SK-N-SH (cell line): ENCODE results near the gene MTUS2. TPM values are rescaled to one million over a fixed set of nuclear protein-coding genes. Genes with fewer than 3 reads are reported as not detected.

Experiments used
- CTCF ChIA-PET: fragments of 300-600, 350-600 bp; formaldehyde crosslinking; extraction: SDS; loops from one replicate; lab custom pipeline; 2021; lab: Yijun Ruan, JAX
- POLR2A ChIA-PET: fragments of 350-600 bp; sonication (Branson Sonifier 250); formaldehyde crosslinking; extraction: SDS; loops from one replicate; lab custom pipeline; 2020; ENCODE audit warnings: antibody characterized with exemption, inconsistent platforms; lab: Yijun Ruan, JAX
- DNase-seq: peaks from one replicate; pipeline ENCODE4 v3.0.0; 2012
- H2AFZ ChIP-seq: fragments of 200-600 bp; sonication (generic); 2 replicates; pipeline ENCODE4 v1.8.1; 2016; ENCODE audit warnings: antibody characterized with exemption, mild to moderate bottlenecking, low read depth
- H3F3A ChIP-seq: fragments of 200-600 bp; sonication (generic); replicated peaks from 2 replicates; pipeline ENCODE3; 2016; ENCODE audit warnings: antibody characterized with exemption, mild to moderate bottlenecking; ENCODE audit not compliant: insufficient read depth
- H3K27ac ChIP-seq, 2 experiments: fragments of 200-500 bp in 1 of 2; fragments of 200-600 bp in 1 of 2; sonication (Bioruptor generic) in 1 of 2; sonication (generic), shearing (Covaris generic) in 1 of 2; 2 replicates each; pipeline versions ENCODE4 v1.5.1 to v1.6.1; 2014 to 2016; ENCODE audit warnings: low read depth in 2 of 2, inconsistent platforms in 1 of 2, low read length in 1 of 2, mild to moderate bottlenecking in 1 of 2, mixed read lengths in 1 of 2
- H3K27me3 ChIP-seq: fragments of 200-600 bp; sonication (generic), shearing (Covaris generic); 2 replicates; pipeline ENCODE4 v1.6.1; 2016; ENCODE audit warnings: mixed run types; ENCODE audit not compliant: insufficient read depth
- H3K36me3 ChIP-seq, 2 experiments: fragments of 200-500 bp in 1 of 2; fragments of 200-600 bp in 1 of 2; sonication (Bioruptor generic) in 1 of 2; sonication (generic) in 1 of 2; replicated peaks in 1 of 2; 2 replicates each; pipeline versions ENCODE3 to v1.5.1; 2014 to 2016; ENCODE audit warnings: low read length in 1 of 2, mild to moderate bottlenecking in 1 of 2; ENCODE audit not compliant: insufficient read depth in 2 of 2, control insufficient read depth in 1 of 2
- H3K4me1 ChIP-seq, 2 experiments: fragments of 200-500 bp in 1 of 2; fragments of 200-600 bp in 1 of 2; sonication (Bioruptor generic) in 1 of 2; sonication (generic), shearing (Covaris generic) in 1 of 2; 2 replicates each; pipeline versions ENCODE4 v1.5.1 to v1.6.1; 2014 to 2016; ENCODE audit warnings: low read depth in 1 of 2, low read length in 1 of 2, mixed run types in 1 of 2; ENCODE audit not compliant: insufficient read depth in 2 of 2, control insufficient read depth in 1 of 2
- H3K4me2 ChIP-seq: fragments of 200-600 bp; sonication (generic), shearing (Covaris generic); 2 replicates; pipeline ENCODE4 v1.6.1; 2017; ENCODE audit warnings: mixed run types
- H3K4me3 ChIP-seq, 2 experiments: fragments of 200-500 bp in 1 of 2; fragments of 200-600 bp in 1 of 2; sonication (Bioruptor generic) in 1 of 2; sonication (generic), shearing (Covaris generic) in 1 of 2; 2 replicates each; pipeline versions ENCODE4 v1.5.1 to v1.8.1; 2014 to 2016; ENCODE audit warnings: low read depth in 2 of 2, inconsistent platforms in 1 of 2, low read length in 1 of 2, mild to moderate bottlenecking in 1 of 2, mixed read lengths in 1 of 2, moderate library complexity in 1 of 2
- H3K79me2 ChIP-seq: fragments of 200-600 bp; sonication (generic); 2 replicates; pipeline ENCODE4 v1.8.1; 2017; ENCODE audit warnings: mild to moderate bottlenecking; ENCODE audit not compliant: insufficient read depth
- H3K9ac ChIP-seq: fragments of 200-600 bp; sonication (generic); 2 replicates; pipeline ENCODE4 v1.6.1; 2017; ENCODE audit warnings: mixed run types
- H3K9me2 ChIP-seq: fragments of 200-600 bp; sonication (generic); 2 replicates; pipeline ENCODE4 v1.6.1; 2017; ENCODE audit warnings: mixed run types
- H3K9me3 ChIP-seq: fragments of 200-600 bp; sonication (generic); 2 replicates; pipeline ENCODE4 v1.6.1; 2017; ENCODE audit warnings: mixed run types, mild to moderate bottlenecking, moderate library complexity
- H4K20me1 ChIP-seq: fragments of 200-600 bp; sonication (generic); 2 replicates; pipeline ENCODE4 v1.6.1; 2017; ENCODE audit warnings: mild to moderate bottlenecking, mixed run types; ENCODE audit not compliant: insufficient read depth
- CHD2 ChIP-seq: fragments of 150-350 bp; IDR thresholded peaks from 2 replicates; pipeline ENCODE4 v1.6.1; 2018; ENCODE audit warnings: low read length; ENCODE audit not compliant: partially characterized antibody
- CTCF ChIP-seq: fragments of 200-600 bp; sonication (generic); IDR thresholded peaks from 2 replicates; pipeline ENCODE4 v1.6.1; 2017; ENCODE audit warnings: antibody characterized with exemption, mild to moderate bottlenecking, moderate library complexity
- EP300 ChIP-seq, 2 experiments: IDR thresholded peaks; 2 replicates each; pipeline versions ENCODE4 v1.4.0 to v1.6.1; 2012; ENCODE audit warnings: borderline replicate concordance in 1 of 2, low read depth in 1 of 2, low read length in 1 of 2
- FOXJ3 ChIP-seq: sonication (generic); formaldehyde crosslinking; IDR thresholded peaks from 2 replicates; pipeline ENCODE4 v1.5.1; 2020; ENCODE audit warnings: mild to moderate bottlenecking, missing genetic modification reagents
- GABPA ChIP-seq: IDR thresholded peaks from 2 replicates; pipeline ENCODE4 v1.4.0; 2012; ENCODE audit warnings: low read depth, mild to moderate bottlenecking
- GATA2 ChIP-seq: sonication (generic); formaldehyde crosslinking; IDR thresholded peaks from 2 replicates; pipeline ENCODE4 v1.5.0; 2020; ENCODE audit warnings: mild to moderate bottlenecking, missing genetic modification reagents
- MEF2A ChIP-seq: IDR thresholded peaks from 2 replicates; pipeline ENCODE4 v1.4.0; 2012; ENCODE audit warnings: low read depth, borderline replicate concordance
- PBX3 ChIP-seq: IDR thresholded peaks from 2 replicates; pipeline ENCODE4; 2012
- RAD21 ChIP-seq: IDR thresholded peaks from 2 replicates; pipeline ENCODE4 v1.6.1; 2012; ENCODE audit warnings: mild to moderate bottlenecking, low read length
- RCOR1 ChIP-seq: fragments of 150-350 bp; IDR thresholded peaks from 2 replicates; pipeline ENCODE4 v1.6.1; 2017; ENCODE audit warnings: antibody characterized with exemption, low read length
- RXRA ChIP-seq: IDR thresholded peaks from 2 replicates; pipeline ENCODE4 v1.4.0; 2012; ENCODE audit warnings: low read depth, mild to moderate bottlenecking, borderline replicate concordance
- SMC3 ChIP-seq: IDR thresholded peaks from 2 replicates; pipeline ENCODE4 v1.6.1; 2012; ENCODE audit warnings: low read depth, low read length, improper control_type of control experiment
- ZBTB33 ChIP-seq: IDR thresholded peaks from 2 replicates; pipeline ENCODE4 v1.4.0; 2012; ENCODE audit warnings: low read depth, borderline replicate concordance
- WGBS: methylation state at CpG from one replicate; pipeline ENCODE4 v1.1.6; 2017; ENCODE audit warnings: low lambda C conversion rate; 5-methylcytosine and 5-hydroxymethylcytosine counted together
- polyA plus RNA-seq, 3 experiments: library from polyadenylated mRNA; depleted of rRNA; stranded (reverse); fragments of >200 nt; gene quantifications; 2 replicates each; pipeline ENCODE4 v1.2.3, GENCODE V29; 2012

MTUS2 gene
- polyA plus RNA-seq, 1 of the 3 experiments (the other 2 are of a cell fraction): 1.7 TPM

GRCh38 chr13:29508130-29508875, 688.2 kb downstream of the MTUS2 start:
- Histone ChIP-seq H3K9me3 (no peaks in the 10 kb centered on the region), H3K27ac (peak overlapping the region in 1 of 2 experiments; percentile 78; a peak in 2 of 4 replicates), H3K27me3 (no peaks in the 10 kb centered on the region), H3K9me2 (no peaks in the 10 kb centered on the region), H3K36me3 (peaks cover 5 to 34% of the 10 kb centered on the region in 2 experiments)
- TF ChIP-seq CTCF: peak; percentile 96
- TF ChIP-seq FOXJ3 (CRISPR knock-in tag): peak; percentile 69
- TF ChIP-seq EP300 (IDR thresholded peaks at IDR 0.05; ENCODE audit: borderline replicate concordance in 1 of 2, low read depth in 1 of 2, low read length in 1 of 2): peak in 1 of 2 experiments; percentile 53; a peak in 1 of 4 replicates
- TF ChIP-seq GATA2 (CRISPR knock-in tag): peak; percentile 84
- no peak for TF ChIP-seq ZBTB33
- TF ChIP-seq GABPA: no peak
- TF ChIP-seq RXRA: no peak
- 0 out of 2 replicates have a peak, but pooled peaks have one; percentile 28 for TF ChIP-seq PBX3
- peak; percentile 95 for TF ChIP-seq RAD21
- 0 out of 2 replicates have a peak, but pooled peaks have one; percentile 13 for TF ChIP-seq RCOR1
- peak; percentile 57 for TF ChIP-seq CHD2
- no peak for TF ChIP-seq MEF2A
- peak; percentile 93 for TF ChIP-seq SMC3
- TF ChIP-seq, all 33 proteins: peak for 9
- Histone ChIP-seq H2AFZ (no peak overlapping the region), H3K9ac (no peak overlapping the region), H3K79me2 (peaks cover 3% of the 10 kb centered on the region; the same call in 1 of the 2 replicates), H3K4me2 (no peak overlapping the region), H3K4me3 (peak overlapping the region in 1 of 2 experiments; percentile 32; a peak in 1 of 4 replicates), H4K20me1 (0 out of 2 replicates have a peak, but pooled peaks cover 2% of the 10 kb centered on the region), H3K4me1 (peaks cover 0 to 26% of the 10 kb centered on the region in 2 experiments; a peak in 2 of 4 replicates), H3F3A (peaks cover 5% of the 10 kb centered on the region)
- DNase-seq: peak; percentile 90
- 74% methylated on average over 5 of the region's 16 CpGs for WGBS
- CTCF ChIA-PET: interaction anchor here (0.5 to 10.4 kb wide), 106 partner anchors 10 to 1398 kb away, joined by 3 to 143 read pairs (median 5); partner anchors contain the start of gene SLC7A1
- POLR2A ChIA-PET: interaction anchor here (1.3 to 1.4 kb wide), 3 partner anchors 88 to 607 kb away, joined by 3 to 7 read pairs (median 3); no protein-coding TSS in a partner anchor
